Stomach (tissue), 4 donors: ENCODE measurements around the gene RBBP4.
"Not testable (repeated sequence)": the region's sequence is repeated elsewhere in the genome, so short reads cannot be mapped to it uniquely, and the experiment has no call there.

Experiments
- CTCF ChIP-seq, 7 experiments: fragments of 450-650 bp in 4 of 7; fragments of 200-600 bp in 3 of 7; sonication (generic) in 3 of 7; IDR thresholded peaks; one replicate each; pipeline ENCODE4 v1.5.1; 2016 to 2019; ENCODE audit warnings: antibody characterized with exemption in 7 of 7, control low read depth in 2 of 7, mild to moderate bottlenecking in 1 of 7
- EP300 ChIP-seq: sonication (generic); formaldehyde crosslinking; IDR thresholded peaks from one replicate; pipeline ENCODE4 v1.6.1; 2017; ENCODE audit warnings: antibody characterized with exemption
- POLR2A ChIP-seq, 4 donors: fragments of 450-650 bp; IDR thresholded peaks; one replicate each; pipeline ENCODE4 v1.6.1; 2016; ENCODE audit warnings: antibody characterized with exemption in 4 of 4, control low read depth in 2 of 4, mild to moderate bottlenecking in 1 of 4, moderate library complexity in 1 of 4
- POLR2AphosphoS5 ChIP-seq, 3 donors: sonication (generic); formaldehyde crosslinking; IDR thresholded peaks; one replicate each; pipeline ENCODE4 v1.6.1; 2016; ENCODE audit warnings: antibody characterized with exemption in 3 of 3

GRCh38 chr1:32642292-32642827 lies 8.6 kb upstream of the RBBP4 start:
- not testable (repeated sequence) for TF ChIP-seq CTCF (IDR thresholded peaks at IDR 0.05); POLR2A (IDR thresholded peaks at IDR 0.05); EP300; POLR2AphosphoS5 (IDR thresholded peaks at IDR 0.05)
